DOHH2 (cell line): ENCODE data around the gene TNRC6C.

ENCODE experiments used
- H3F3A ChIP-seq: fragments of 200-600 bp; sonication (generic), shearing (Covaris generic); 2 replicates; pipeline ENCODE4 v1.6.0; 2016; ENCODE audit warnings: antibody characterized with exemption, mild to moderate bottlenecking; ENCODE audit not compliant: control insufficient read depth, insufficient read depth
- H3K27ac ChIP-seq: fragments of 200-600 bp; sonication (generic); 2 replicates; pipeline ENCODE4 v1.5.1; 2014; ENCODE audit warnings: low read depth, mild to moderate bottlenecking, low read length, moderate library complexity
- H3K27me3 ChIP-seq: fragments of 200-600 bp; sonication (generic); 2 replicates; pipeline ENCODE4 v1.6.1; 2014; ENCODE audit warnings: mild to moderate bottlenecking, low read length, mixed read lengths; ENCODE audit not compliant: control insufficient read depth
- H3K36me3 ChIP-seq: fragments of 200-600 bp; sonication (generic); 2 replicates; pipeline ENCODE4 v1.6.1; 2014; ENCODE audit warnings: mild to moderate bottlenecking, low read length, moderate library complexity, mixed read lengths; ENCODE audit not compliant: control insufficient read depth
- H3K4me1 ChIP-seq: fragments of 200-600 bp; sonication (generic); 2 replicates; pipeline ENCODE4 v1.6.1; 2014; ENCODE audit warnings: mild to moderate bottlenecking, low read length, mixed read lengths; ENCODE audit not compliant: control insufficient read depth
- H3K4me2 ChIP-seq: fragments of 200-600 bp; sonication (generic); 2 replicates; pipeline ENCODE4 v1.6.0; 2014; ENCODE audit warnings: mild to moderate bottlenecking, low read length, moderate library complexity
- H3K4me3 ChIP-seq: fragments of 200-600 bp; sonication (generic); 2 replicates; pipeline ENCODE4 v1.5.1; 2014; ENCODE audit warnings: mild to moderate bottlenecking, low read length, mixed read lengths
- H3K79me2 ChIP-seq: fragments of 200-600 bp; sonication (generic); 2 replicates; pipeline ENCODE4 v1.6.1; 2014; ENCODE audit warnings: mild to moderate bottlenecking, low read length, mixed read lengths; ENCODE audit not compliant: control insufficient read depth
- H3K9me2 ChIP-seq: fragments of 200-600 bp; sonication (generic); replicated peaks from 2 replicates; pipeline ENCODE4 v1.6.1; 2014; ENCODE audit warnings: mild to moderate bottlenecking, low read length, mixed read lengths; ENCODE audit not compliant: control insufficient read depth
- H3K9me3 ChIP-seq: fragments of 200-600 bp; sonication (generic); 2 replicates; pipeline ENCODE4 v1.6.1; 2014; ENCODE audit warnings: antibody characterized with exemption, low read length, mixed read lengths; ENCODE audit not compliant: control insufficient read depth, insufficient read depth
- H4K20me1 ChIP-seq: fragments of 200-600 bp; sonication (generic); 2 replicates; pipeline ENCODE4 v1.6.0; 2014; ENCODE audit warnings: low read depth, mild to moderate bottlenecking, antibody characterized with exemption, low read length, moderate library complexity; ENCODE audit not compliant: control insufficient read depth, insufficient read depth
- EZH2phosphoT487 ChIP-seq: fragments of 200-600 bp; sonication (generic); IDR thresholded peaks from 2 replicates; pipeline ENCODE4 v1.6.1; 2017; ENCODE audit warnings: borderline replicate concordance, mild to moderate bottlenecking, antibody characterized with exemption, low read length, moderate library complexity, mixed read lengths
- TF ChIP-seq, protein P1 (sequence below): fragments of 200-600 bp; sonication (generic); IDR thresholded peaks from one replicate; pipeline ENCODE4 v1.5.1; 2014; ENCODE audit warnings: antibody characterized with exemption, mild to moderate bottlenecking, low read depth, low read length; ENCODE audit not compliant: poor library complexity, severe bottlenecking

Gene TNRC6C, protein sequence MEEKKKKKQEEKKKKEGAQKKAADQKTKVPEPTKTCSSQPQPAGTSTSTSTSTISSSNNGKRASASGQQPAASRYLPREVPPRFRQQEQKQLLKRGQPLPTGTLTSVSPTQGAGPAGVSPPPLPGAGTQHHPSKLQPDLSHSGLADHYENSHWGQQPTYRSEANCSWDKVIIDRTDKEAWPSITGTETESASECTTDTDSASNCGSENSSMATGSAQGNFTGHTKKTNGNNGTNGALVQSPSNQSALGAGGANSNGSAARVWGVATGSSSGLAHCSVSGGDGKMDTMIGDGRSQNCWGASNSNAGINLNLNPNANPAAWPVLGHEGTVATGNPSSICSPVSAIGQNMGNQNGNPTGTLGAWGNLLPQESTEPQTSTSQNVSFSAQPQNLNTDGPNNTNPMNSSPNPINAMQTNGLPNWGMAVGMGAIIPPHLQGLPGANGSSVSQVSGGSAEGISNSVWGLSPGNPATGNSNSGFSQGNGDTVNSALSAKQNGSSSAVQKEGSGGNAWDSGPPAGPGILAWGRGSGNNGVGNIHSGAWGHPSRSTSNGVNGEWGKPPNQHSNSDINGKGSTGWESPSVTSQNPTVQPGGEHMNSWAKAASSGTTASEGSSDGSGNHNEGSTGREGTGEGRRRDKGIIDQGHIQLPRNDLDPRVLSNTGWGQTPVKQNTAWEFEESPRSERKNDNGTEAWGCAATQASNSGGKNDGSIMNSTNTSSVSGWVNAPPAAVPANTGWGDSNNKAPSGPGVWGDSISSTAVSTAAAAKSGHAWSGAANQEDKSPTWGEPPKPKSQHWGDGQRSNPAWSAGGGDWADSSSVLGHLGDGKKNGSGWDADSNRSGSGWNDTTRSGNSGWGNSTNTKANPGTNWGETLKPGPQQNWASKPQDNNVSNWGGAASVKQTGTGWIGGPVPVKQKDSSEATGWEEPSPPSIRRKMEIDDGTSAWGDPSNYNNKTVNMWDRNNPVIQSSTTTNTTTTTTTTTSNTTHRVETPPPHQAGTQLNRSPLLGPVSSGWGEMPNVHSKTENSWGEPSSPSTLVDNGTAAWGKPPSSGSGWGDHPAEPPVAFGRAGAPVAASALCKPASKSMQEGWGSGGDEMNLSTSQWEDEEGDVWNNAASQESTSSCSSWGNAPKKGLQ (N-terminal part only)

DNA sequence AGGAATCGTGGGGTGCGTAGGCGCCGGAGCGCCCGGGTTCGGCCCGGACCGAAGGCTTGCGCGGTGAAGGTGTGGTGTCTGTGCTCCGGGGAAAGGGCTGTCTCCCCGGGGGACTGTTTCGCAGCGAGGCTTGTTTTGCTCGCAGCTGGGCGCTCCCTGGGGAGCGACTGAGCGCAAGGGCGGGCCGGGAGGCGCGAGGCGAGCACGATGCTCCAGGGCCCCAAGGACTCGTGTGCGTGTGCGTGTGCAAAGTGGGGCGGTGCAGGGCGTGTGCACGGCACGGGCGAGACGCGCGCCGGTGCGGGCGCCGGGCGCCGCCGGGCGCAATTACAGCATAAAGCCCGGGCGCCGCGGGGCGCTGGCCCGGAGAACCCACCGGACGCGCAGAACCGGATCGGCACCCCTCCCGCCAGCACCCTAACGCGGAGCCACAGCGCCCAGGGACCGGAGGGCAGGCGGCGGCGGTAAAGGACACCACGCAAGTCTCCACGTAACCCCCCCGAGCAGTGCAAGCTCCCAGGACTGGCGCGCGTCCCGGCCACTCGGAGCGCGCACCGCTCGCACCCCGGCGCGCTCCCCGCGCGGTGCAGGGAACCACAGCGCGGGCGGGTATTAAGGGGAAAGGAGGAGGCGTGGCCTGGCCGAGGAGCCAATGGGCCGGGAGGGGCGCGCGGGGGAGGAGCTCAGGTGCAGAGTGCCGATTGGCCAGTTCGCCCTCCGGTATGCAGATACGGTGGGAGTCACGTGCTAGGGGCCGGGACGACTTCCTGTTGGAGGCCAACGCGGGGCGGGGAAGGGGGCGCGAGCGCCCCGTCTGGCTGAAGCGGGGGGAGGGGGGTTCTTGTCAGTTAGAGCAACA lies at the start of gene TNRC6C:
TSS of gene TNRC6C (plus strand) at position 847 of the 859 bp plus-strand sequence. CDS start 45,504 bp downstream, outside the sequence.
- H3K9me3 ChIP-seq = no peaks in the 10 kb centered on the region
- H3K4me3 ChIP-seq = peak within 1 kb of the TSS; percentile 85
- peaks cover 45% of the 10 kb centered on the region for H3K27me3 ChIP-seq
- H3K36me3 ChIP-seq = no peaks in the 10 kb centered on the region
- H3K9me2 ChIP-seq = no peaks in the 10 kb centered on the region
- peak within 1 kb of the TSS; percentile 45 for H3K27ac ChIP-seq
- peaks cover 57% of the 10 kb centered on the region for H3K4me1 ChIP-seq
- peaks cover 17% of the 10 kb centered on the region for H4K20me1 ChIP-seq
- no peak for TF ChIP-seq EZH2phosphoT487
- TF ChIP-seq, protein P1, sequence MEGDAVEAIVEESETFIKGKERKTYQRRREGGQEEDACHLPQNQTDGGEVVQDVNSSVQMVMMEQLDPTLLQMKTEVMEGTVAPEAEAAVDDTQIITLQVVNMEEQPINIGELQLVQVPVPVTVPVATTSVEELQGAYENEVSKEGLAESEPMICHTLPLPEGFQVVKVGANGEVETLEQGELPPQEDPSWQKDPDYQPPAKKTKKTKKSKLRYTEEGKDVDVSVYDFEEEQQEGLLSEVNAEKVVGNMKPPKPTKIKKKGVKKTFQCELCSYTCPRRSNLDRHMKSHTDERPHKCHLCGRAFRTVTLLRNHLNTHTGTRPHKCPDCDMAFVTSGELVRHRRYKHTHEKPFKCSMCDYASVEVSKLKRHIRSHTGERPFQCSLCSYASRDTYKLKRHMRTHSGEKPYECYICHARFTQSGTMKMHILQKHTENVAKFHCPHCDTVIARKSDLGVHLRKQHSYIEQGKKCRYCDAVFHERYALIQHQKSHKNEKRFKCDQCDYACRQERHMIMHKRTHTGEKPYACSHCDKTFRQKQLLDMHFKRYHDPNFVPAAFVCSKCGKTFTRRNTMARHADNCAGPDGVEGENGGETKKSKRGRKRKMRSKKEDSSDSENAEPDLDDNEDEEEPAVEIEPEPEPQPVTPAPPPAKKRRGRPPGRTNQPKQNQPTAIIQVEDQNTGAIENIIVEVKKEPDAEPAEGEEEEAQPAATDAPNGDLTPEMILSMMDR = peak; percentile 24
- peaks cover 39% of the 10 kb centered on the region for H3K79me2 ChIP-seq
- 0 out of 2 replicates have a peak, but pooled peaks cover 7% of the 10 kb centered on the region for H3F3A ChIP-seq
- H3K4me2 ChIP-seq = peak within 1 kb of the TSS; percentile 96

DNA sequence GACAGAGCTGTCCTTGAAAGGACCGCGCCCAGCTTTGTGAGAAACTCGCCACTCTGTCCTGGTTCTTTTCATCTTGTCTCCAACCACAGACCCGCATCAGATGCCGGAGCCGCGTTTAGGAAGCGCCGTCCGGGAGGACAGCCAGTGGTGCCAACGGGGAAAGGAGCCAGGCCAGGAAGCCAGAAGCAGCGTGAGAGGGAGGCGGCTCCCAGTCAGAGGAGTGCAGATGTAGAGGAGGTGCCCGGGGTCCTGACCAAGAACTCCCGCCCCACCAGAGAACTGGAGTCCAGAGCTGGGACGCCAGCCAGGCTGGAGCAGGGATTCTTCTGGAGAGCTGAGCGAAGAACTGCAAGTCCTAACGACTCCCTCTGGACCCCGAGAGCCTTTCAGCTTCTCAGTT lies 49.3 kb upstream of the TNRC6C start:
- H3K79me2 ChIP-seq = no peaks in the 10 kb centered on the region
- H3K36me3 ChIP-seq = no peaks in the 10 kb centered on the region
- H3K4me1 ChIP-seq = no peaks in the 10 kb centered on the region
- no peaks in the 10 kb centered on the region for H4K20me1 ChIP-seq
- H3K27ac ChIP-seq = no peak overlapping the region
- no peaks in the 10 kb centered on the region for H3K27me3 ChIP-seq
- no peak overlapping the region for H3K4me3 ChIP-seq
- H3F3A ChIP-seq = no peaks in the 10 kb centered on the region
- H3K4me2 ChIP-seq = no peak overlapping the region
- TF ChIP-seq, protein P1 = no peak
- TF ChIP-seq EZH2phosphoT487 = no peak
- no peaks in the 10 kb centered on the region for H3K9me2 ChIP-seq
- no peaks in the 10 kb centered on the region for H3K9me3 ChIP-seq

DNA sequence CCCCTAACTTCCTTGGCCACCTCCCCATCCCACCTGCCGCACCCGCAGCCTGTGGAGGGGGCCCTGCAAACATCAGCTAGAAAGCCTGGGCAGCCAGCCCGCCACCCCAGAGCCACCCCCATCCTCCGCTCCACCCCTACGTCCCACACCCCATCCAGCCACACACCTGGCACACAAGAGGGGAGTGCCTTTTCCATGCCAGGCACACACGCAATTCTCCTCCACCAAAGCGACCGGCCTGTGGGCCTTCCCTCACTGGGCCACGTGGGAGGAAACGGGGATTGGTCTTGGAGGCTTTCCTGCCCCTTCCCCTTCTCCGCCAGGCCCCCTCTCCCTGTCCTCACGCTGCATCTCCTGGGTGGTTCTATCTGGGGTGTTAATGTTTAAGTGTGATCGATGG lies 48.7 kb upstream of the TNRC6C start:
- Histone ChIP-seq H3K27ac (no peak overlapping the region), H3F3A (no peaks in the 10 kb centered on the region), H3K36me3 (no peaks in the 10 kb centered on the region), H3K9me2 (no peaks in the 10 kb centered on the region), H3K4me1 (no peaks in the 10 kb centered on the region), H3K27me3 (peaks cover 2% of the 10 kb centered on the region; the same call in 1 of the 2 replicates), H3K4me2 (no peak overlapping the region), H3K4me3 (no peak overlapping the region), H3K79me2 (no peaks in the 10 kb centered on the region), H3K9me3 (no peaks in the 10 kb centered on the region), H4K20me1 (no peaks in the 10 kb centered on the region)
- TF ChIP-seq, protein P1 = no peak
- no peak for TF ChIP-seq EZH2phosphoT487
